ENCODE results near the gene STAC2. TPM values are rescaled to one million over a fixed set of nuclear protein-coding genes. Genes with fewer than 3 reads are reported as not detected.

Gene STAC2, protein sequence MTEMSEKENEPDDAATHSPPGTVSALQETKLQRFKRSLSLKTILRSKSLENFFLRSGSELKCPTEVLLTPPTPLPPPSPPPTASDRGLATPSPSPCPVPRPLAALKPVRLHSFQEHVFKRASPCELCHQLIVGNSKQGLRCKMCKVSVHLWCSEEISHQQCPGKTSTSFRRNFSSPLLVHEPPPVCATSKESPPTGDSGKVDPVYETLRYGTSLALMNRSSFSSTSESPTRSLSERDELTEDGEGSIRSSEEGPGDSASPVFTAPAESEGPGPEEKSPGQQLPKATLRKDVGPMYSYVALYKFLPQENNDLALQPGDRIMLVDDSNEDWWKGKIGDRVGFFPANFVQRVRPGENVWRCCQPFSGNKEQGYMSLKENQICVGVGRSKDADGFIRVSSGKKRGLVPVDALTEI
- total RNA-seq: not detected in 2 replicates

DNA sequence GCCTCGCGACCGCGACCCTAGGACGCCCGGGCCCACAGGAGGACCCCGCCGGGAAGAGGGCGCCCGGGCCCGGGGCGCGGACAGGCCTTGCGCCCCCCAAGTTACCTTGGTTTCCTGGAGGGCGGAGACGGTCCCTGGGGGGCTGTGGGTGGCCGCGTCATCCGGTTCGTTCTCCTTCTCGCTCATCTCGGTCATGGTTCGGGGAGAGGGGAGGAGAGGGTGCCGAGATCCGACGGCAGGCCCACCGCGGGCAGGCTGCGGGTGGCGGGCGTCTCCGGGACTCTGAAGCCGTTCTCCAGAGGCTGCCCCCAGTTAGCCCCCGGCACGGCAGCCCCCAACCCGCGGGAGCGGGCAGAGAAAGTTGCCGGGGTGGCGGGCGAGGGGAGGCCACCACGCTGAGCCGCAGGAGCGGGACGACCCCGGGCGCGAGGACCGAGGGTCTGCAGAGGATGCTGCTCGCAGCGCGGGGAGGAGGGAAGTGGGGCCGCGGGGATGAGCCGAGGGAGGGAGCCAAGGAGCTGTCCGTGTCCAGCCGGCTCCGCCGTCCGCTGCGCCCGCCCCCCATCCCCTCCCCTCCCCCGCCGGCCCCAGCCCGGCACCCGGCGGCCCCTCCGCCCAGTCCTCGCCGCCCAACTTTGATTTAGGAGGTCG is at the start of gene STAC2:
Gene STAC2, minus strand, starts transcription at position 638 of the 651 bp plus-strand sequence. Its CDS starts 443 bp downstream, at position 195.

DNA sequence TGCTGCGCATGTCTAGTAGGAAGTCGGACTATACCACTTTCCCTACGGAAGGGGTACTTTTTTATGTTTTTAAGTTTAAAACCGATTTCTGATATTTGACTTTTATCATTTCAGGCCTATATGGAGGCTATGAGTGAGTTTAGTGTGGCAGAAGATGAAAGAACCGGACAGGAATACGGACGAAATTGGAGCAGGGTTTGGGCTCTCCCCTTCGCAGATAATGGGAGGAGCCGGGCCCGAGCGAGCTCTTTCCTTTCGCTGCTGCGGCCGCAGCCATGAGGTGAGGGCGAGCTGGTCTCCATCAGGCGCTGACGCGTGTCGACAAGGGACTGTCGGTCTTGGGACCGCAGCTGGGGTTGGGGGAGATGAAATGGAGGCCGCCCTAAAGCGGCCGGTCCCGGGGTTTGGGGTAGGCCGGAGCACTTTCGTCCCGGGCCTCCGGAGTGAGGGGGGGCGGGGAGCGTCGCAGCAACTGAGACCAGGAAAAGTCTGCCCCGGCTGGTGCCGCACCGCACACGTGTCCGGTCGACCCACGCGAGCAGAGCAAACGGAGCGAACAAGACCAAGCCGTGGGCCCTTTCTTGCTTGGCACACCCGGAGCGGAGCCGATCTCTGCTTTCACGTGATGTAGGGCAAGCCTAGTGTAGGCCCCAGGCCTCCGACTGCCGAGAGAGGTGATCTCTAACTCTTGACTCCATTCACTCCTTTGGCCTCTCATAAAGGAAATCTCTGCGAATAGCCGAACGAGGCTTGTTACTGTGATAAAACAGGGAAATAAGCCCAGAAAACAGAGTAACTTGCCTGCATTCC is 25.5 kb downstream of the STAC2 start, which contains the start of gene RPL19:
Gene RPL19, plus strand, starts transcription at position 214 of the 810 bp plus-strand sequence. Its CDS starts 62 bp downstream, at position 276.

DNA sequence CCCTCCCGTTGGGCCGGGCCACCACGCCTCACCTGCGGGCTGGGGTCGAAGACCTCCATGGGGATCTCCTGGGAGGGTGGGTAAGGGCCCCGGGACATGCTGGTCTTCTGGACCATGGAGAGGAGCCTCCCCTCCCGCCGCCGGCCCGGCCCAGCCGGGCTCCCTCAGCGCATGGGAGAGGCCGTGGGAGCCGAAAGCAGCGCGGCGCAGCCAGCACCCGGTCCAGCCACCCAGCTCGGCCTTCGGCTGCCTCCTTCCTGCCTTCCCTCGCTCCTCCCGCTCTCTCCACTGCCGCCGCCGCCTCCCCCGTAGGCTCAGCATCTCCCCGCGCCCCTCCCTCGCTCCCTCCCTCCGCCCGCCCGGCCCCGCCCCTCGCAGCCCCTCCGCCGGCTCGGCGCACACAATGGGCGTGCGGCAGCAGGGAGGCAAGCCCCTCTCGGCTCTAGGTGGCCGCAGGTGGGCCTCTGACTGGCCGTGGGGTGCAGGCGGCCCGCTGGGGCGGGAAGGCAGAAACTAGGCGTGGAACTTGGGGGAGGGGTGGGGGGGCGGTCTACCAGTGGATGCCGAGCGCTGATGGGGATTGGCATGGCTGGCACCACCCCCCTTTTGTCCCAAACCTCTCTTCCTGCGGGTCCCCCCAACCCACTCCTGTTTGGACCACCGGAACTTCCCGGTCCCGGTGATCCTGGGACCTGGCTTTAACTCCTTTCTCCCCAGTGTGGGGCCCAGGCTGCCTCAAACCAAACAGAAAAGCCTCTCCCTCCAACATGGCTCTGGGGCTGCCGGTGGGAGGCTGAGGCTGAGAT is 28.2 kb downstream of the STAC2 start, which contains the start of gene CACNB1:
Gene CACNB1, minus strand, starts transcription at position 290 of the 806 bp plus-strand sequence. Its CDS starts 174 bp downstream, at position 116.

DNA sequence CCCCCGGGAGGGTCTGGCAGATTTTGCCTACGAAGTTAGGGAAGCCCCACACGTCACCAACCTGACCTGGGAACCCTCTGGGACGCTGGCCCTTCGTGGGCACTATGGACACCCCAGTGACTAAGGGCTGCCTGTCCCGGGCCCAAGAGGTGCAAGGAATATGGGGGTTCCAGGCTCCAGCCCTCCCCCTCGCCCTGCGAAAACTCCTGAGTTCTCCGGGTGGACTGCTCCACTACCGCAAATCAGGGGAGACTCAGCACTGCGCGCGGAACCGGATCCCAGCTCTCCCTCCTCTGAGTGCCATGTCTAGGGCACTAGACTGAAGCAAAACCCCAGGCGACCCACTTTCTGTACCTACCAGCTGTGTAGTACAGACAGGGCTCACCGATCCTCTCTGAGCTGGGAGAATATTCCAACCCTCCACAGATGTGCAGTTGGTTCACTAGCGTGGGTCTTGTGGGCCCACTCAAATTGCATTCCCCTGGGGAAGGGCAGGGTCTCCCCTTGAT is 59.9 kb downstream of the STAC2 start, which contains the start of gene ARL5C:
Gene ARL5C, minus strand, starts transcription at position 321 of the 509 bp plus-strand sequence. CDS start 401 bp downstream, outside the sequence.

Other genes with a start within 250 kb of the STAC2 start
- gene PLXDC1, start 74.3 kb downstream of the STAC2 start, total RNA-seq: 0.11 TPM in 1 of 2 replicates, not detected in the other
- not detected in 2 replicates for gene ARL5C, start 59.8 kb downstream of the STAC2 start, total RNA-seq
- 7.1 and 12.1 TPM in 2 replicates for gene CACNB1, start 28.3 kb downstream of the STAC2 start, total RNA-seq
- 1,693 and 2,019 TPM in 2 replicates for gene RPL19, start 25.7 kb downstream of the STAC2 start, total RNA-seq
- gene FBXL20, start 175.7 kb upstream of the STAC2 start, total RNA-seq: 13.8 and 21.4 TPM in 2 replicates
- 20.5 and 22.7 TPM in 2 replicates for gene MED1, start 225.3 kb upstream of the STAC2 start, total RNA-seq
- gene CDK12, start 235.5 kb upstream of the STAC2 start, total RNA-seq: 27.5 and 29.7 TPM in 2 replicates